ENCODE measurements around the gene MDFIC. TPM values are rescaled to one million over a fixed set of nuclear protein-coding genes. Genes with fewer than 3 reads are reported as not detected.

MDFIC gene
- total and polyA plus RNA-seq, 2 donors (not counting 1 experiment from before 2014, with no cell fraction given) = 19.6 to 66.1 TPM

DNA sequence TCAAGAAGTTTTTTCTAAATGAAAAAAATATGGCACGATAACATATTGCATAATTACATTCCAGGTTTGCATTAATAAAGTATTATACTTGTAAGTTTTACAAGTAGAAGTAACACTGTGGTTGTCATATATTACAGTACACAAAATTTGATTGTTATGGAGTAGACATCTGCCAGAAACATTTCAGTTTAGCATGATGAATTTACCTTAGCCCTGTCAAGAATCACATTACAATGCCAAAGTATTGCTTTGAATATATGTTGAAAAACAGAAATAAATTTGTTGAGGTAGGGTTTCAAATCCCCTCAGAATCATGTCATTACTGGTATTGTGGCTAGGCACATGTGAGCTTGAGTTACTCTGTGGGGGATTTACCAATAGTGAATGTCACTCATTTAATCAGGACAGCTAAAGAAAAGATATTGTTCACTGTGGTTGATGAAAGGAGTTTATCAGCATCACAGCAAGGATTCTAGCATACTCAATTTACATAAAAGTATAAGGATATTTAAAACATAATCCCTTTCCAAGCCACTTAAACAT lies 112.1 kb downstream of the MDFIC start:
- ATAC-seq (ENCODE audit: low read depth) (no peak), DNase-seq (no peak)
- H3K9me3 Mint-ChIP-seq (ENCODE audit: insufficient read depth) = no peaks in the 10 kb centered on the region
- Histone ChIP-seq H3K4me1 (ENCODE audit: control insufficient read depth in 2 of 2, insufficient read depth in 2 of 2, low read length in 2 of 2) (no peaks in the 10 kb centered on the region), H3K4me2 (replicated peaks; ENCODE audit: low read depth, low read length, poor library complexity, severe bottlenecking) (no peak overlapping the region), H3K36me3 (replicated peaks in 1 of 2; ENCODE audit: control extremely low read depth in 1 of 2, control insufficient read depth in 1 of 2, extremely low read depth in 1 of 2, insufficient read depth in 2 of 2, low read length in 1 of 2) (no peaks in the 10 kb centered on the region), H3K9me3 (ENCODE audit: control extremely low read depth in 1 of 3, control insufficient read depth in 2 of 3, insufficient read depth in 1 of 3, low read length in 2 of 3) (no peaks in the 10 kb centered on the region), H4K20me1 (ENCODE audit: control insufficient read depth, insufficient read depth, low read length, poor library complexity, severe bottlenecking) (no peaks in the 10 kb centered on the region), H3K27ac (ENCODE audit: low read length in 2 of 2) (no peak overlapping the region), H3K27me3 (replicated peaks in 1 of 4; ENCODE audit: control extremely low read depth in 1 of 4, control insufficient read depth in 3 of 4, insufficient read depth in 4 of 4, low read length in 3 of 4) (no peaks in the 10 kb centered on the region), H3K4me3 (ENCODE audit: control extremely low read depth in 1 of 5, extremely low read depth in 1 of 5, insufficient read depth in 1 of 5, low read depth in 2 of 5, low read length in 4 of 5) (no peak overlapping the region), H3K79me2 (ENCODE audit: control insufficient read depth, insufficient read depth, low read length) (no peaks in the 10 kb centered on the region), H3K9ac (ENCODE audit: low read length) (no peak overlapping the region), H2AFZ (ENCODE audit: insufficient read depth, low read depth, low read length, poor library complexity, severe bottlenecking) (no peak overlapping the region)
- POLR2A ChIA-PET = no interaction called here
- intact Hi-C loops (cut with micrococcal nuclease) = no loop called here
- no peak for TF ChIP-seq EZH2 (IDR thresholded peaks at IDR 0.05; ENCODE audit: borderline replicate concordance, insufficient read depth, low read depth, low read length, poor library complexity, severe bottlenecking)
- TF ChIP-seq, protein P1, sequence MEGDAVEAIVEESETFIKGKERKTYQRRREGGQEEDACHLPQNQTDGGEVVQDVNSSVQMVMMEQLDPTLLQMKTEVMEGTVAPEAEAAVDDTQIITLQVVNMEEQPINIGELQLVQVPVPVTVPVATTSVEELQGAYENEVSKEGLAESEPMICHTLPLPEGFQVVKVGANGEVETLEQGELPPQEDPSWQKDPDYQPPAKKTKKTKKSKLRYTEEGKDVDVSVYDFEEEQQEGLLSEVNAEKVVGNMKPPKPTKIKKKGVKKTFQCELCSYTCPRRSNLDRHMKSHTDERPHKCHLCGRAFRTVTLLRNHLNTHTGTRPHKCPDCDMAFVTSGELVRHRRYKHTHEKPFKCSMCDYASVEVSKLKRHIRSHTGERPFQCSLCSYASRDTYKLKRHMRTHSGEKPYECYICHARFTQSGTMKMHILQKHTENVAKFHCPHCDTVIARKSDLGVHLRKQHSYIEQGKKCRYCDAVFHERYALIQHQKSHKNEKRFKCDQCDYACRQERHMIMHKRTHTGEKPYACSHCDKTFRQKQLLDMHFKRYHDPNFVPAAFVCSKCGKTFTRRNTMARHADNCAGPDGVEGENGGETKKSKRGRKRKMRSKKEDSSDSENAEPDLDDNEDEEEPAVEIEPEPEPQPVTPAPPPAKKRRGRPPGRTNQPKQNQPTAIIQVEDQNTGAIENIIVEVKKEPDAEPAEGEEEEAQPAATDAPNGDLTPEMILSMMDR (IDR thresholded peaks at IDR 0.05) = no peak
- H3K27ac Mint-ChIP-seq = no peak overlapping the region
- peaks cover 6% of the 10 kb centered on the region for H3K4me1 Mint-ChIP-seq
- WGBS (ENCODE audit: insufficient coverage) = no CpG with 5 or more reads among the region's 1 CpG
- H3K27me3 Mint-ChIP-seq = no peaks in the 10 kb centered on the region
- CTCF ChIA-PET = no interaction called here
- H3K4me3 Mint-ChIP-seq = no peak overlapping the region

DNA sequence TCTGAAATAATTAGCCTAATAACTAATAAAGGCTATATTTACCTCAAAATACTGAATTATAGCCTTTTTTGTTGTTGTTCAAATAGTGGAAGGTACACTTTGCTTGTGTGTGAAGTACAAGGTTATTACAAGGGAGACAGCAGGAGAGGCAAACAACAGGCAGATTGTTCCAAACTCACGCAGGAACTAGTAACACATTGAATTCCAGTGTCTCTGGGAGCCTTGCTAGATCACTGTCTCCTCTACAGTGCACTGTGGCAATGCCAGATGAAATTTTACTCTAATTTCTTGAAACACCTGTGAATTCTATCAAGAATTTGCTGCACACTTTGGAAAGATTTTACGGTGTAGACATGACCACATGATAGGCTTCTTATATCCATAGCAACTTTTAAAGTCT lies 112.6 kb downstream of the MDFIC start:
- no peaks in the 10 kb centered on the region for H3K27me3 Mint-ChIP-seq

More for the DNA sequence above, 112.6 kb downstream of the MDFIC start:
- CTCF ChIA-PET = no interaction called here
- H3K27ac Mint-ChIP-seq = no peak overlapping the region
- Histone ChIP-seq H3K27me3 (replicated peaks in 1 of 4; ENCODE audit: control extremely low read depth in 1 of 4, control insufficient read depth in 3 of 4, insufficient read depth in 4 of 4, low read length in 3 of 4) (no peaks in the 10 kb centered on the region), H3K9ac (ENCODE audit: low read length) (no peak overlapping the region), H3K9me3 (ENCODE audit: control extremely low read depth in 1 of 3, control insufficient read depth in 2 of 3, insufficient read depth in 1 of 3, low read length in 2 of 3) (no peaks in the 10 kb centered on the region), H2AFZ (ENCODE audit: insufficient read depth, low read depth, low read length, poor library complexity, severe bottlenecking) (no peak overlapping the region), H3K4me1 (ENCODE audit: control insufficient read depth in 2 of 2, insufficient read depth in 2 of 2, low read length in 2 of 2) (no peaks in the 10 kb centered on the region), H3K4me3 (ENCODE audit: control extremely low read depth in 1 of 5, extremely low read depth in 1 of 5, insufficient read depth in 1 of 5, low read depth in 2 of 5, low read length in 4 of 5) (no peak overlapping the region), H3K36me3 (replicated peaks in 1 of 2; ENCODE audit: control extremely low read depth in 1 of 2, control insufficient read depth in 1 of 2, extremely low read depth in 1 of 2, insufficient read depth in 2 of 2, low read length in 1 of 2) (no peaks in the 10 kb centered on the region), H3K27ac (ENCODE audit: low read length in 2 of 2) (no peak overlapping the region), H3K4me2 (replicated peaks; ENCODE audit: low read depth, low read length, poor library complexity, severe bottlenecking) (no peak overlapping the region), H3K79me2 (ENCODE audit: control insufficient read depth, insufficient read depth, low read length) (no peaks in the 10 kb centered on the region), H4K20me1 (ENCODE audit: control insufficient read depth, insufficient read depth, low read length, poor library complexity, severe bottlenecking) (no peaks in the 10 kb centered on the region)
- DNase-seq (no peak), ATAC-seq (ENCODE audit: low read depth) (no peak)
- WGBS (ENCODE audit: insufficient coverage) = 100% methylated on average over 1 of the region's 2 CpGs
- H3K9me3 Mint-ChIP-seq (ENCODE audit: insufficient read depth) = no peaks in the 10 kb centered on the region
- TF ChIP-seq EZH2 (IDR thresholded peaks at IDR 0.05; ENCODE audit: borderline replicate concordance, insufficient read depth, low read depth, low read length, poor library complexity, severe bottlenecking) = no peak
- TF ChIP-seq, protein P1 (IDR thresholded peaks at IDR 0.05) = no peak
- H3K4me1 Mint-ChIP-seq = peaks cover 6% of the 10 kb centered on the region
- intact Hi-C loops (cut with micrococcal nuclease) = no loop called here
- no peak overlapping the region for H3K4me3 Mint-ChIP-seq
- POLR2A ChIA-PET = no interaction called here

All from B cell (primary cell).